Activated CD4-positive, alpha-beta T cell treated with anti-CD3 and anti-CD28 coated beads for 1 hour (primary cell): ENCODE results near the gene PPP1R13B.

Source experiments
- DNase-seq: peaks from one replicate; pipeline ENCODE4 v3.0.0-alpha.2; 2020

The PPP1R13B gene

DNA sequence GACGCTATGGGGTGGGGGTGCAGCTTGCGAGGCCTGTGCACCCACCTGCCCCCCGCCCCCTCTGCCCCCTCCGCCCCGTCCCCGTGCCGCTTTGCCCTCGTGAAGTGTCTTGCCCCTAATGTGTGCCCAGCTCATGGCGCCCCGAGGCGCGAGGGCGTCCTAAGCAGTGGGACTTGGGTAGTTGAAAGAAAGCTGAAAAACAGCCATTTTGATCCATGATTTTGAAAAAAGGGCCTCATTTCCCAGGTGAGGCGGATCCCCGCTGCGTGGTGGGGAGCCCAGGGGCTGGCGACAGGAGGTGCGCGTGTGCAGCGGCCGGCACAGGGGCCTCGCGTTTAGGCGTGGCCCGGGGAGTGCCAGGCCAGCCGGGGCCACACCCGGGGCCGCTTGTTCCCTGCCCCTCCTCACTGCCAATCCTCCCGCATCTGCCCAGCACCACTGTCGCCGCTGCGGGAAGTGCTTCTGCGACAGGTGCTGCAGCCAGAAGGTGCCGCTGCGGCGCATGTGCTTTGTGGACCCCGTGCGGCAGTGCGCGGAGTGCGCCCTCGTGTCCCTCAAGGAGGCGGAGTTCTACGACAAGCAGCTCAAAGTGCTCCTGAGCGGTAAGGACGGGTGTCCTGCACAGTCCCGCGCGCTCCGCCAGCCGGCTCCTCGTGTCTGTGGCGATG is 119.9 kb downstream of the PPP1R13B start:
- DNase-seq, result no peak

DNA sequence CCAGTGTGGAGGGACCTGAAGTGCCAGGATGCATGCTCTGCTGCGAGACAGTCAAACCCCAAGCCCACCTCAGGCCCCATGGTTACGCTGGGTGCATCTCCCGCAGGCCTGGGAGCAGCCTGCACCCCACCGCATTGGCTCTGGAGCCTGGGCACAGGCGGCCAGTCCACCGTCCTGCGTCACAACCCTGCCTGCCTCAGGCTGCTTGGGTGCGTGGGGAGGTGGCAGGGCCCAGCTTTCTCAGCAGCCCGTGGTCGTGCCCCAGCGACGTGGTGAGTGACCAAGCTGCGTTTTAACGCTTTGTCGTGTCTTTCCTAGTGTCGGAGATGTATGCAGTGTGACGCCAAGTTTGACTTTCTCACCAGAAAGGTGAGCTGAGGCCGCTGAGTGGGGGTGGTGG is 120.9 kb downstream of the PPP1R13B start:
- DNase-seq, result no peak

DNA sequence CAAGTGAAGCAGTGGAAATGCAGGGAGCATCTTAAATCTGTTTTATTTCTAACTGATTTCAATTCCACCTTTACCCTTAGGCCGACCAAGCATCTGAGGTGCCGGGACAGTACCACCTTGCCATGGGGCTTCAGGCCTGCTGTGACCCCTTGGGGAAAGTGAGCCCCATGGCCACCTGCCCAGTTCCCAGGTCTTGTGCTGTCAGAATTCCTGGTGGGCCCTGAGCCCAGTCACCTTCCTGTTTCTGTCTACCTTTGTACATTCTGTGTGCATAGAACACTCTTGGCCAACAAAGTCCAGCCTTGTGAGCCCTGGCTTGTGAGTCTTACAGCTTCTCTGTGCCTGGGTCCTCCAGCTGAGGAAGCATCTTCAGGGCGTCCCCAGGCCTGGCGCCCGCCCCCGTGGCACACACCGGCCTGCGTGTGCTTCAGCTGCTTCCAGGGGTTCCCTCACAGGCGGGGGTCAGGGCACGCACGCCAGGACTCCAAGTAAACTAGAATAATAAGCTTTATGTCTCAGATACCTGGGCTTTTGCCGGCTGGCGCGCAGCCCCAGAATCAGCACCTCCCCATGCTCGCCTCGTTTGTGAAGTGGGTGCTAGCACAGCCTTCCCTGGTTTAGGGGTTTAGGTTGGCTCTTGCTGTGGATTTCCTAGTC is 121.5 kb downstream of the PPP1R13B start:
- no peak for DNase-seq

DNA sequence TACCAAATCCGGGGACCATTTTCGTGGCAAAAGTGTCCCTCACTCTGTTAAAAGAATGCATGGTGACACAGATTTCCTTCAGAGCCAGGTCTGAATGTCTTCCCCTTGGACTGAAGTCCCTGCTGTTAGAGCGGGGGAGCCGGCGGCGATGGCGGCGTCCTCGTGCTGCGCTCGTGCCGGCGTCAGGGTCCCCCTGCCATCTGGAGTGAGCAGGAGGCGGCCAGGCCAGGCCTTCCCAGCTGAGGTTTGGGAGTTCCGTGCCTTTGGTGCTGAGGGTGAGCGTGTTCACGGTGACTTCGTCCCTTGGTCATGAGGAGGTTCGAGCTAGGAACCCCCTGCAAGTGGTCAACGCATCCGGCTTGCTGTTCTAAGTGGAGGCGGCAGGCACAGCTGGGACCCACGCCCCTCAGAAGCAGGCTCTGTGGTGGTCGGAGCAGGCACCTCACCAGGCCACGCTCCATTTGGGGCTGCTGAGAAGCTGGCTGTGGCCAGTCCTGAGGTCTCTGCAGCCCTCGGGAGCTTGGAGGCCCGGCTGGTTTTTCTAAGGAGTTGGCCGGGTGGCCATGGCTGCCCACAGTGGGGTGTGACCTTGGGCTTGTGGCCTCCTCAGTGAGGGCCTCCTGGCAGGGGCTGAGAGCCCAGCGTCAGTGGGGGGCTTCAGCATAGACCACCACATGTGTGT is 122.2 kb downstream of the PPP1R13B start:
- no peak for DNase-seq

DNA sequence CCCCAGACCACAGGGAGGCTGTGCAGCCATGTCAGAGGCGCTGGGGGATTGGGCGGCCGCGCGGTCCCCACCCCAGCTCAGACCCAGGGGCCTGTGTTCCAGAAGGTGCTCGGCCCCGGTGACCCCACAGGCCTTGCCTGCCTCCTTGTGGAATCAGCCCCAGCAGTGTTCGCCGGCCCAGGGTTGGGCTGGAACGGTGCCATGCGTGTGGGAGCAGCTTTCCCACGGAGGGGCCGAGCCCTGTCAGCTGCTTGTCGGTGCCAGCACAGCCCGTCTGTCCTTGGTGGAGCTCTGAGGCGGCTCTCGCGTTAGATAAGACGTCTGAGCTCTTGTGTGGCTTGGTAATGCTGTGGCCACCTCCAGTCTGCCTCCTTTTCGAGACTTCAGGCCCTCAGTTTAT is 123.3 kb downstream of the PPP1R13B start:
- no peak for DNase-seq

- DNase-seq, result no peak
Measured at GRCh38 chr14:103723748-103724081, 123.7 kb downstream of the PPP1R13B start.

DNA sequence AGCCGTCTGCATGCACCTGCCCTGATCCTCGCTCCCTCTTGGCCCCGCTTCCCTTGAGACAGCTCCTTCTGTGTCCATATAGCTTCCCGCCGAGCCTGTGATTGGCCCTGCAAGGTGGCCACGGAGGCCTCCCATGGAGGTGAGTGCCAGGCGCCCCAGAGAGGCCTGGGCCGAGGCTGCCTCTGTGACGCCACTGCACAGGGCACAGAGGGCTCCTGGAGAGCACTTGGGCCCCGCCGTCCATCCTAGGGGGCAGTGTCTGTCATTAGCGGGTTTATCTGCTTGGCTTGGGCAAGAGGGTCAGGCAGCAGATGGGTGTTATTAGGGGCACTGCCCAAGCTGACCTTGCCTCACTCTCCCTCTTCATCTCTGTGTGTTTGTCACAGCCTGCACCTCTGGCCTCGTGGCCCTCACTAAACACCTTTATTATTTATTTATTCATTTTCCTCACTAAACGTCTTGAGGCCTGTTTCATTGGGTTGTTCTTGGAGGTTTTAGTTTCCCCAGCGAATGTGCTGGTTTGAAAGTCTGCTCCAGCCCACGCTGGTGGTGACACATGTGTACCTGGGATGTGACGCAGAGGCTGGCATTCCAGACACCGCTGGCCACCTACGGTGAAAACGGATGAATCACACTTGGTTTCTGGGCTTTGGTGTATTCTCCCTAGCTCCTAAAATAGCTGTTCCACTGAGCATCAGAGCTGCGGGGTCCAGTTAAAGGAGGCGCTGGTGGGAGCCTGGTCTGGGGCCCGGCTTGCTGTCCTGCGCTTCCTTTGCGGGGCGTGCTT is 125.8 kb downstream of the PPP1R13B start:
- no peak for DNase-seq

DNA sequence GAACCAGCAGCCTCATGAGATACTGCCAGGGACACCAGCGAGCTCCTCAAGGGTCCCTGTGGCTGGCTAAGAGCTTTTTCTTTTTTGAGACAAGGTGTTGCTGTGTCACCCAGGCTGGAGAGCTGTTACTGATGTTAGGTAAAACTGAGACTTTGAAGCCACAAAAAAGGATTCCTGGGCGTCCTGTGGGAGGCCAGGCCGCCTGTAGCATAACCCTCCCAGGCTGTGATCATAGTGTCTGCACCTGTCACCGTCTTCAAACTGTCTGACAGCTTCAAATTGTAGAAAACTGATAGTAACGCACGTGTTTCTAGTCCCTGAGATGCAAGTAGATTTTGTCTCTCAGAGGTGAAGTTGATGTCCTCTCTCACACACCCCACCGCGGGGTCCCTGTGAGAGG is 127.6 kb downstream of the PPP1R13B start:
- no peak for DNase-seq

GRCh38 chr14:103718572-103718971 is 128.8 kb downstream of the PPP1R13B start:
- no peak for DNase-seq

DNA sequence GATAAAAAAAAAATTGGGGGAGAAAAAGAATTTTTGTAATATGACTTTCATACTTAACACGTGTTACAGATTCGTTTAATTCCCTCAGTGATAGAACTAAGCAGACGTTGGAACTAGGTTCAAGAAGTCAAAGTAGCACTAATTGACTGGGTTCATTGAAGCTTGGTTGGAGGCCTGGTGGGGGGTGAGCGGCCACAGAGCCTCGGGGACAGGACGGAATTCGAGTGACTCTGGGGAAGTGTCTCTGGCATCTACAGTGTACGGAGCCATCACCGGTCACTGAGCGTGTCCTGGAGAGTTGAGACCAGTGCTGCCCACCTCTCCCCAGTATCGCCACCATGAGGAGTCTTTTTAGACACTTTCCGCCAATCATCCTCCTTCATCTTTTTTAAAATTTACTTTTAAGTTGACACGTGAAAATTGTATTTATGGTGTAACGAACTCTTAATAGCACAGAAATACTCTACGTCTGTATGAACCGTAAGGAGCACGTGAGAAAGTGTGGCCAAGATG is 130.4 kb downstream of the PPP1R13B start:
- no peak for DNase-seq

DNA sequence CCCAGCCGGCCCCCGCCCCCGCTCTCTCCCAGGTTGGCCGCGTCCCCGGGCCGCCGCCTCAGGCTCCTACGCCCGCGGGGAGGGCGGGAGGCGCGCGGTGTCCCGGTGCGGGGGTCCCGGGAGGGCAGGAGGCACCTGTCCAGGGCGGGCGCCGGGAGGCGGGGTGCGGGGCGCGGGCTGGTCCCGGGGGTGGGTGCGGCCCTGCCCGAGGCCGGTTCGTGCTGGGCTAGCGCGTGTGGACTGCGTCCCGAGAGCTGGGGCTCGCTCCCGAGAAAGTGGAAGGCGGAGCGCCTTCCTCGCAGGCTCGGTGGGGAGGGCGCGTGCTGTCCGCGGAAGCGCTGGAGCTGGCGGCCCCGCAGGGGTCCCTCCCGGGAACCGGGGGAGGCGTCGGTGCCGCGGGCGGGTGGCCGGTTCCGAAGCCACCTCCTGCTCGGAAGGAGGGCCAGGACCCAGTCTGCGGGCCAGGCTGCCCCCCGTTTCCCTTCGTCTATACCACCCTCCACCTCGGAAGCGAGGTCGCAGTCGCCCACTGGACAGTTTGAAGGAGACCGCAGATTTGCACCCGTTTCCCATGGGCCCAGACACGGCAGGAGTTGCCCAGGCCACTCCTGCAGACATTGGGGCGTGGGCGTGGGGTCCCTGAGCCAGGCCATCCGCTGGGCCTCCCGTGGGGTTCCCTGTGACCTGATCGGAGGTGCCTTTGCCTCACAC is 131.1 kb downstream of the PPP1R13B start:
- DNase-seq, result no peak

DNA sequence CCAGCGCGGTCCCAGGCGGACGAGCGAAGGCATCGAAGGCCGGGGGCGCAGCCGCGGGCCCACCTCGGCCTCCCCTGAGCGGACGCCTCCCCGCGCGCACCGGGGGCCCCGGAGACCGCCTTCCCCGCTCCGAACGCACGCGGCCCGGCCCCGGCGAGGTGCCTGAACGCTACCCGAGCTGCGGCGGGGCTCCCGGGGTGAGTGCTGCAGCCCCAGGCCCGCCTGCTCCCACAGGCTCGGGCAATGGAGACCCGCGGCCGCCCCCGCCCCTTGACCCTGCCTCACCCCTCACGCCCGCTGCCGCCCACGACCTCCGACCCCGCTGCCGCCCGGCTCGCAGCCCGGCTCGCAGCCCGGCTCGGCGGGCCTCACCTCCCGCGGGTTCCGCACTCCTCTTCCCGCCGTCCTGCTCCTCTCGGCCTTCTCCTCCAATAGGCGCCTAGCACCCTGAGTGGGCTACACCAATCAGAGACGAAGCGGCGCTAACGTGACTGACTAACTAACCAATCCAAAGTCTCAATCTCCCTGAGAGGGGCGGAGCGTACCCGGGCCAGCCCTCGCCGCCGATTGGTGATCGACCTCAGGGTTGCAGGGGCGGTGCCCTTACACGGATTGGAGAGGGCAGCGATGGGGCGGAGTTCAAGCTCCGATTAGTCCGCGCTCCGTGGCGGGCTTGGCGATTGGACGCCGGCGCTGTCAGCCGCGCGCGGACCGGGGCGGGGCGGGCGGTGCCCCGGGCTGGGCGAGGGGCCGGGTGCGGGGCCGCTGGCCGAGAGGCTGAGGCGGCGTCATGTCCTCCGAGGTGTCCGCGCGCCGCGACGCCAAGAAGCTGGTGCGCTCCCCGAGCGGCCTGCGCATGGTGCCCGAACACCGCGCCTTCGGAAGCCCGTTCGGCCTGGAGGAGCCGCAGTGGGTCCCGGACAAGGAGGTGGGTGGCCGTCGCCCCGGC is 132.0 kb downstream of the PPP1R13B start, which contains the start of the genes XRCC3 and ZFYVE21:
Gene XRCC3, minus strand, starts transcription at position 400 of the 949 bp plus-strand sequence. CDS start 4,364 bp downstream, outside the sequence.
Gene ZFYVE21, plus strand, starts transcription at position 759 of the 949 bp plus-strand sequence. Its CDS starts 32 bp downstream, at position 791.
- DNase-seq, result peak; percentile 99

GRCh38 chr14:103714063-103714724 is 133.2 kb downstream of the PPP1R13B start:
- DNase-seq, result no peak

GRCh38 chr14:103713304-103714062 is 133.9 kb downstream of the PPP1R13B start:
- no peak for DNase-seq

DNA sequence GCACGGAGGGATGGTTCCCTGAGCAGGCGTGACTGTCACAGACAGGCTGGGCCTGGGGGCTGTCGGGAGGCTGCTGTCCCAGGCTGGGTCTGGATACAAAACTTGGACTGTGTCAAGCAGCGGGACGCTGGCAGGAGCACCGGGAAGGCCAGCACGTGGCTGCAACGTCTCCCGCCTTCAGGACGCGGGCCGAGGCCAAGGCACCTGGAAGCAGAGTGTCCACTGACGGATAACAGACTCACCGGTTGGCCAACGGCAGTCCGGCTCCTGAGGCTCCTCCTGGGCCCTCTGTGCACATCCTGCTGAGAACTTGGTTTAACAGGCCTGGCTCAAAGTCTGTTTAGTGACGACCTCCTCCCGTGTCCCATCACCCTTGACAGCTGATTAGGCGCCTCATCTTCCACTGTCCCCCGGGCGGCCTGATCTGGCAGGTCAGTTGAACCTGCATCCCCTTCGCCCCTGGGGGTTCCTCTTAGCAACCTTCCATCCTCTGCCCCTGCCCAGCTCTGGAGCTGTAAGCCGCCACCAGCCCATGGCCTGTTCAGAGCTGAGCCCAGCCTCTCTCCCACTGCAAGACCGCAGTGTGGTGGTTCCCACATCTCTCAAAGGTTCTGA is 134.6 kb downstream of the PPP1R13B start:
- no peak for DNase-seq

DNA sequence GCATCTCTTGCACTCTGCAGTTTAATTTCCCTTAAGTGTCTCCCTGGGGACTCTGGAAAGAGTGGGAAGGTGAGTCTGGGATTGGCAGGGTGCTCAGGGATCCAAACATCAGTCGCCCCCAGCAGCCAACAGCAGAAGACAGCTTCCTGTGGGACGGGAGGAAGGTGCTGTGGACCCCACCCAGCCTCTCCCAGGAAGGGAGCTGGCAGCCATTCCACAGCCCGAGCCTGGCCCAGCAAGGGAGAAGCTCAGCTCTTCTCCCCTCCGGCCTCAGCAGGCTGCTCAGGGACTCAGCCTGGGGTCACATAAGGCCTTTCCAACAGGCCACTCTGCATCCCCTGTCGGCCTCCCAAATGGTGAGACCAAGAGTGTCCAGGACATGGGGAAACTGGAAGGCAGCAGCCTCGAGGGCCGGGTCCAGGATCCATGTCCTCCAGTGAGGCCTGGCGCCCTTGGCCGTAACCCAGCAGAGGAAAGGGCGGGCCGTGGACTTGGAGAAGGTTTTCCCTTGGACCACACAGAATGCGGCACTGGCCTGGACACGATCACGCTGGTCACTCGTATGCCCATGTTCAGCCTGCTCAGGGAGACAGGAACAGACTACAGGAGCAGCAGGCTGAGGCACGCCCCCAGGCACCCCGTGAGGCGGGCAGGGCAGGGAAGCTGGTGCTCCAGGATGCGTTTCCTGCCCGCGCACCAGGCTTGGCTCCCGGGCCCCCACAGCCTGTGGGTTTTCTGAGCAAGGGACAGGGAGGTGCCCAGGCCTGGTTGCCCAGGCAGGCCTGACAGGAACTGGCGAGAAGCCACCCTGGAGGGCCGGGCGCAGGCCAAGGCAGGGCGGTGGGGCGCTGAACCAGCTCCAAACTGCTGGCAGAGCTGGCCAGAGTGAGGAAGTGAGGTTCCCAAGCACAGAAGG is 135.6 kb downstream of the PPP1R13B start:
- DNase-seq, result no peak

DNA sequence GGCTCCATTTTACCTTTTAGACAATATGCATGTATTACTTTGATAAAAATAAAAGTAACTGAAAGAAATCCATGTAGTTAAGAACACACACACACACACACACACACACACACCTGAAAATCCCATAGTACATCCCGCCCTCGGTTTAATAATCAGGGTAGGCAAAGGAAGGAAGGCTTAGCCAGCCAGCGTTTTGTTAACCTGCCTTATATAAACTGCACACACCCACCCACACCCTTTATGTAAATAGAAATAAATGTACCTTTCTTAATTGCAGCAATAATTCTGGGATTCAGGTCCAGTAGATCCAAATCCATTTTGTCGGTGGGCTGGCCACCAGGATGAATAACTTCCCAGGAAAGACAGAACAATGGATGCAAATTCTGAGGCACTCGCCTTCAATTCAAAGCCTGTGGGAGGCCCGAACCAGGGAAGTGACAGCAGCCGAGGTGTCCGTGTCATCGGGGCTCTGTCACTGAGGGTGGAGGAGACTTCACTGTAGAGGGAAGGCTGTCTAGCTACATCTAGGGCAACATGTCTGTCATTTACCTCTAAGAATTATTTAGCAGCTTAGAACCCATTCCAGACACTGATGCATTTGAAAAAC is 136.5 kb downstream of the PPP1R13B start:
- DNase-seq, result no peak

- DNase-seq, result no peak
Measured at GRCh38 chr14:103709814-103710213, 137.6 kb downstream of the PPP1R13B start.
